H9 (cell line): ENCODE measurements around the gene ELAVL4. TPM values are rescaled to one million over a fixed set of nuclear protein-coding genes. Genes with fewer than 3 reads are reported as not detected.

Experiments
- DNase-seq: peaks from one replicate; pipeline ENCODE4 v3.0.0-alpha.2; 2017
- H2AFZ ChIP-seq: one replicate; pipeline ENCODE4 v1.6.1; 2013; ENCODE audit warnings: mild to moderate bottlenecking, low read length, control low read depth, moderate library complexity
- H2AK5ac ChIP-seq: 2 replicates; pipeline ENCODE4 v1.6.1; 2013; ENCODE audit warnings: low read length, control low read depth, mixed read lengths; ENCODE audit not compliant: insufficient read length
- H2BK120ac ChIP-seq: one replicate; pipeline ENCODE4 v1.6.1; 2013; ENCODE audit warnings: low read depth, mild to moderate bottlenecking, low read length, control low read depth, inconsistent platforms; ENCODE audit not compliant: poor library complexity, severe bottlenecking
- H2BK12ac ChIP-seq: 2 replicates; pipeline ENCODE4 v1.6.1; 2013; ENCODE audit warnings: low read length, control low read depth, mixed read lengths, low read depth; ENCODE audit not compliant: insufficient read length
- H2BK15ac ChIP-seq: 2 replicates; pipeline ENCODE4 v1.6.1; 2013; ENCODE audit warnings: low read depth, low read length, control low read depth
- H2BK20ac ChIP-seq: one replicate; pipeline ENCODE4 v1.6.1; 2013; ENCODE audit warnings: low read depth, mild to moderate bottlenecking, low read length, control low read depth, inconsistent platforms; ENCODE audit not compliant: poor library complexity, severe bottlenecking
- H2BK5ac ChIP-seq: 2 replicates; pipeline ENCODE4 v1.6.1; 2013; ENCODE audit warnings: low read length, control low read depth, mixed read lengths; ENCODE audit not compliant: insufficient read length
- H3K14ac ChIP-seq: 2 replicates; pipeline ENCODE4 v1.6.1; 2013; ENCODE audit warnings: low read length, control low read depth; ENCODE audit not compliant: insufficient read depth
- H3K18ac ChIP-seq: 2 replicates; pipeline ENCODE4 v1.6.1; 2013; ENCODE audit warnings: low read depth, mild to moderate bottlenecking, mixed read lengths, low read length, control low read depth; ENCODE audit not compliant: insufficient read length
- H3K23ac ChIP-seq: 2 replicates; pipeline ENCODE4 v1.6.1; 2013; ENCODE audit warnings: low read length, control low read depth, mixed read lengths, low read depth; ENCODE audit not compliant: insufficient read length
- H3K23me2 ChIP-seq: 2 replicates; pipeline ENCODE4 v1.6.1; 2013; ENCODE audit warnings: low read depth, mild to moderate bottlenecking, mixed read lengths, low read length, control low read depth; ENCODE audit not compliant: insufficient read length, poor library complexity, severe bottlenecking
- H3K27ac ChIP-seq: 2 replicates; pipeline ENCODE4 v1.5.1; 2013; ENCODE audit warnings: low read length, control low read depth, mixed read lengths, low read depth; ENCODE audit not compliant: insufficient read length
- H3K27me3 ChIP-seq: 2 replicates; pipeline ENCODE4 v1.6.1; 2013; ENCODE audit warnings: low read length, control low read depth, inconsistent platforms; ENCODE audit not compliant: insufficient read depth
- H3K4ac ChIP-seq: 2 replicates; pipeline ENCODE4 v1.6.1; 2013; ENCODE audit warnings: low read depth, mild to moderate bottlenecking, control low read depth, inconsistent platforms, low read length, moderate library complexity
- H3K4me1 ChIP-seq: 2 replicates; pipeline ENCODE4 v1.6.1; 2013; ENCODE audit warnings: low read length, control low read depth, inconsistent platforms; ENCODE audit not compliant: insufficient read depth
- H3K4me2 ChIP-seq: 2 replicates; pipeline ENCODE4 v1.6.1; 2013; ENCODE audit warnings: low read length, control low read depth, mixed read lengths; ENCODE audit not compliant: insufficient read length, insufficient read depth
- H3K56ac ChIP-seq: 2 replicates; pipeline ENCODE4 v1.6.1; 2013; ENCODE audit warnings: low read depth, mild to moderate bottlenecking, mixed read lengths, low read length, control low read depth; ENCODE audit not compliant: insufficient read length
- H3K79me1 ChIP-seq: 2 replicates; pipeline ENCODE4 v1.6.1; 2013; ENCODE audit warnings: low read depth, mild to moderate bottlenecking, moderate library complexity, low read length, control low read depth, inconsistent platforms; ENCODE audit not compliant: insufficient read depth, poor library complexity, severe bottlenecking
- H3K79me2 ChIP-seq: 2 replicates; pipeline ENCODE4 v1.6.1; 2013; ENCODE audit warnings: low read length, control low read depth, inconsistent platforms; ENCODE audit not compliant: insufficient read depth
- H3K9ac ChIP-seq: 2 replicates; pipeline ENCODE4 v1.6.1; 2013; ENCODE audit warnings: low read length, control low read depth, mixed read lengths; ENCODE audit not compliant: insufficient read length; ENCODE audit errors: extremely low read depth
- H3K9me3 ChIP-seq: one replicate; pipeline ENCODE4 v1.6.1; 2013; ENCODE audit warnings: low read depth, low read length, inconsistent platforms; ENCODE audit not compliant: control insufficient read depth
- H3T11ph ChIP-seq: one replicate; pipeline ENCODE4 v1.6.1; 2013; ENCODE audit warnings: mild to moderate bottlenecking, low read length, control low read depth, inconsistent platforms
- H4K20me1 ChIP-seq: one replicate; pipeline ENCODE4 v1.6.1; 2013; ENCODE audit not compliant: control insufficient read depth, insufficient read length, insufficient read depth
- H4K5ac ChIP-seq: 2 replicates; pipeline ENCODE4 v1.6.1; 2013; ENCODE audit warnings: low read depth, mild to moderate bottlenecking, mixed read lengths, low read length, control low read depth; ENCODE audit not compliant: insufficient read length
- H4K8ac ChIP-seq: replicated peaks from 2 replicates; pipeline ENCODE4 v1.6.1; 2013; ENCODE audit warnings: low read length, control low read depth, mixed read lengths, low read depth; ENCODE audit not compliant: insufficient read length
- H4K91ac ChIP-seq: 2 replicates; pipeline ENCODE4 v1.6.1; 2013; ENCODE audit warnings: low read depth, mild to moderate bottlenecking, moderate library complexity, mixed read lengths, low read length, control low read depth; ENCODE audit not compliant: insufficient read length
- H3K27ac Mint-ChIP-seq, 3 experiments: 2 replicates in 2 of 3; 3 replicates in 1 of 3; pipeline ENCODE4 v1.8.0; 2020 to 2021; ENCODE audit warnings: mixed read lengths in 3 of 3, mild to moderate bottlenecking in 1 of 3, moderate library complexity in 1 of 3
- H3K27me3 Mint-ChIP-seq: 2 replicates; pipeline ENCODE4 v1.8.0; 2021; ENCODE audit warnings: low read depth, mild to moderate bottlenecking, moderate library complexity, mixed read lengths
- H3K36me3 Mint-ChIP-seq, 3 experiments: 2 replicates in 2 of 3; 3 replicates in 1 of 3; pipeline ENCODE4 v1.8.0; 2020 to 2021; ENCODE audit warnings: low read depth in 3 of 3, mixed read lengths in 3 of 3; ENCODE audit not compliant: insufficient read depth in 1 of 3
- H3K4me1 Mint-ChIP-seq, 2 experiments: 2 replicates each; pipeline ENCODE4 v1.8.0; 2020; ENCODE audit warnings: mixed read lengths in 2 of 2
- H3K4me3 Mint-ChIP-seq, 2 experiments: 2 replicates in 1 of 2; 3 replicates in 1 of 2; pipeline ENCODE4 v1.8.0; 2020 to 2021; ENCODE audit warnings: mild to moderate bottlenecking in 2 of 2, mixed read lengths in 2 of 2, moderate library complexity in 1 of 2
- H3K9me3 Mint-ChIP-seq, 2 experiments: 2 replicates in 1 of 2; 3 replicates in 1 of 2; pipeline ENCODE4 v1.8.0; 2020; ENCODE audit warnings: mild to moderate bottlenecking in 2 of 2, mixed read lengths in 2 of 2, moderate library complexity in 1 of 2
- WGBS: extraction: QIAGEN DNeasy Blood & Tissue Kit; methylation state at CpG from one replicate; pipeline ENCODE4 v1.1.7; 2013; ENCODE audit warnings: missing lambda C conversion rate, low lambda C conversion rate, mixed read lengths; ENCODE audit not compliant: insufficient read length; ENCODE audit errors: extremely low coverage; 5-methylcytosine and 5-hydroxymethylcytosine counted together
- total RNA-seq: library from RNA; stranded (reverse); gene quantifications from 2 replicates; pipeline ENCODE4 v1.2.1, GENCODE V29; 2021
- TF ChIP-seq, protein P1 (sequence below): fragments of 200-600 bp; sonication (generic); conservative IDR thresholded peaks from 3 replicates; pipeline ENCODE4 v1.8.0; 2021; ENCODE audit warnings: antibody characterized with exemption, mild to moderate bottlenecking

The ELAVL4 gene
- total RNA-seq, 1 experiment from 2014 or later, result not detected

DNA sequence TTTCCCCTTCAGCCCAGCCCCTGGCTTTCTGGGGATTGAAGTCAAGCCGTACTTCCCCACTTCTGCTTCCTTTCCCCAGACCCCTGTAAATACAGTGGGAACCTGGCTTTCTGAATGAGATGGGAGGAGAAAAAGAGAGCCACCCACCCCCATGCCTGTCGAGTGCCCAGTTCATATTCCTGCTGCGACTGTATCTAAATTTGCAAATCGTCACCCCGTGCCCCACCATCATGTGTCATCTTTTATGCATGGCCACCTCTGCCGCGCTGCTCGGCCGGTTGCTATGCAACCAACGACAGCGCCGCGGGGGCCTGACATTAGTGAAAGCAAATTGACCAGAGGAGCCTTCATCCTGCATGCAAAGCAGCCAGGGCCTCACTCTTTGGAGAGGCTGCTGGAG is 143.0 kb downstream of the ELAVL4 start:
- H2BK5ac ChIP-seq, result no peak overlapping the region
- H2BK120ac ChIP-seq, result no peak overlapping the region
- no CpG with 5 or more reads among the region's 13 CpGs for WGBS
- no peaks in the 10 kb centered on the region for H3K9me3 ChIP-seq
- no peak overlapping the region for H3K9ac ChIP-seq
- no peak overlapping the region for H4K8ac ChIP-seq
- H3K4ac ChIP-seq, result no peak overlapping the region
- H4K5ac ChIP-seq, result no peak overlapping the region
- H3T11ph ChIP-seq, result no peak overlapping the region
- TF ChIP-seq, protein P1, sequence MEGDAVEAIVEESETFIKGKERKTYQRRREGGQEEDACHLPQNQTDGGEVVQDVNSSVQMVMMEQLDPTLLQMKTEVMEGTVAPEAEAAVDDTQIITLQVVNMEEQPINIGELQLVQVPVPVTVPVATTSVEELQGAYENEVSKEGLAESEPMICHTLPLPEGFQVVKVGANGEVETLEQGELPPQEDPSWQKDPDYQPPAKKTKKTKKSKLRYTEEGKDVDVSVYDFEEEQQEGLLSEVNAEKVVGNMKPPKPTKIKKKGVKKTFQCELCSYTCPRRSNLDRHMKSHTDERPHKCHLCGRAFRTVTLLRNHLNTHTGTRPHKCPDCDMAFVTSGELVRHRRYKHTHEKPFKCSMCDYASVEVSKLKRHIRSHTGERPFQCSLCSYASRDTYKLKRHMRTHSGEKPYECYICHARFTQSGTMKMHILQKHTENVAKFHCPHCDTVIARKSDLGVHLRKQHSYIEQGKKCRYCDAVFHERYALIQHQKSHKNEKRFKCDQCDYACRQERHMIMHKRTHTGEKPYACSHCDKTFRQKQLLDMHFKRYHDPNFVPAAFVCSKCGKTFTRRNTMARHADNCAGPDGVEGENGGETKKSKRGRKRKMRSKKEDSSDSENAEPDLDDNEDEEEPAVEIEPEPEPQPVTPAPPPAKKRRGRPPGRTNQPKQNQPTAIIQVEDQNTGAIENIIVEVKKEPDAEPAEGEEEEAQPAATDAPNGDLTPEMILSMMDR, result no peak
- Mint-ChIP-seq H3K4me3 (peak overlapping the region in 1 of 2 experiments; percentile 66; a peak in 3 of 5 replicates), H3K4me1 (peaks cover 0 to 3% of the 10 kb centered on the region in 2 experiments; a peak in 1 of 4 replicates), H3K36me3 (peaks cover 0 to 23% (median 0%) of the 10 kb centered on the region in 3 experiments; a peak in 2 of 7 replicates), H3K27me3 (no peaks in the 10 kb centered on the region; the same call in 1 of the 2 replicates), H3K27ac (peak overlapping the region in 1 of 3 experiments; percentile 89; a peak in 2 of 7 replicates), H3K9me3 (peaks cover 0 to 64% of the 10 kb centered on the region in 2 experiments; a peak in 2 of 5 replicates)
- no peak overlapping the region for H2BK15ac ChIP-seq
- H2AFZ ChIP-seq, result no peak overlapping the region
- H3K79me2 ChIP-seq, result no peaks in the 10 kb centered on the region
- no peak overlapping the region for H2AK5ac ChIP-seq
- H3K27me3 ChIP-seq, result no peaks in the 10 kb centered on the region
- H3K14ac ChIP-seq, result no peak overlapping the region
- no peak overlapping the region for H3K18ac ChIP-seq
- no peak overlapping the region for H4K91ac ChIP-seq
- H3K4me1 ChIP-seq, result no peaks in the 10 kb centered on the region; the same call in 1 of the 2 replicates
- H3K56ac ChIP-seq, result no peak overlapping the region
- H4K20me1 ChIP-seq, result no peaks in the 10 kb centered on the region
- no peak overlapping the region for H3K27ac ChIP-seq
- no peaks in the 10 kb centered on the region for H3K79me1 ChIP-seq
- no peak overlapping the region for H2BK12ac ChIP-seq
- H3K4me2 ChIP-seq, result peak overlapping the region; percentile 44
- DNase-seq, result peak; percentile 68
- no peak overlapping the region for H2BK20ac ChIP-seq
- no peak overlapping the region for H3K23ac ChIP-seq
- no peaks in the 10 kb centered on the region for H3K23me2 ChIP-seq
